ENCODE data around the gene COPZ1.
"Not testable (repeated sequence)": the region's sequence is repeated elsewhere in the genome, so short reads cannot be mapped to it uniquely, and the experiment has no call there.

The COPZ1 gene

DNA sequence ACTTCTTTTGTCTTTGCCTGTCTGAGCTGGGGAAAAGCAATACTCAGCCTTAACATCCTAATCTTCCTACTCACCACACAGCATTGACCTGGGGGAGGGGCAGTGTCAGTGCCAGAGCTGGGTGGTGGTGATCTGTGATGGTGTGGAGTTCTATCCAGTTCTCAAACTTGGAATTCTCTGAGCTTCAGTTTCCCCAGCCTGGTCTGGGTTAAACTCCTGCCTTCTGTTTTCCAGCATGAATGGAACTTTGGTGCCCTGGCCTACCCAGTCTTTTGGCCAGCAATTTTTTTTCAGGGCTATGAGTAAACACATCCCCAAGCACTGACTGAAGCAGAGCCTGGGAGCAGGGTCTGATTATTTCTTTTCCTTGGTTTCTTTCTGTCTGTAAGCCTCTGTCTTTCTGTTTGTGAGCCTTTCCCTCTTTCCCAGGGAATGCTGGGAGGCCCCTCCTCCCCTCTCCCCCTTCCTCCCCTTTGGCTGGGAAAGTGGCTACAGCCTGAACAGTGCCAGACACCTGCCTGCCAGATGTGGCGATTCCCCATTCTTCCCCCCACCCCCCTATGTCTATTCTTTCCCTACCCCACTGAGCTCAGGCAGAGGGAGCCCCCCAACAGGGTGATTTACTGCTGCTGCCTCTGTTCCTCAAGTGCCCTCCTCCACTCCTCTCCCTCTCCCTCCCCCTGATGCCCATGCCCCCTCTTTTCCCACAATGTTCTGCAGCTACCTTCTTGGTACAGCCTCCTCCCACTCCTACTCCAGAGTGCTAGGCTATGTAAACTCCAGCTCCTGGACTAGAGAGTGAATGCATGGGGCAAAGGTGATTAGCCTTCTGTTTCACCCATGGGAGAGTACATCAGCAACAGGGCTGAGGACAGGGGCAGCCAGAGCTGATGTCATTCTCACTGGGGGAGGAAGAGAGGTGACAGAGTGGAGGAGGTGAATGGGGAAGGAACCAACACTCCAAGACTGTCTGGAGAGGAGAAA is 28.3 kb downstream of the COPZ1 start:
- Histone ChIP-seq H3K9me3 (ENCODE audit: control insufficient read depth in 2 of 2, low read length in 2 of 2) (no peaks in the 10 kb centered on the region), H3K27ac (ENCODE audit: low read length) (peak overlapping the region; percentile 80), H3K36me3 (ENCODE audit: control insufficient read depth in 2 of 2, insufficient read depth in 2 of 2, low read length in 2 of 2) (peaks cover 18 to 25% of the 10 kb centered on the region in 2 donors), H3K9ac (ENCODE audit: low read length in 2 of 2) (peak overlapping the region; percentile 36 to 58), H3K4me3 (ENCODE audit: low read length in 2 of 2) (peak overlapping the region; percentile 14 to 67), H3K27me3 (ENCODE audit: control insufficient read depth in 1 of 2, insufficient read depth in 2 of 2, low read length in 2 of 2) (no peaks in the 10 kb centered on the region), H3K4me1 (ENCODE audit: control insufficient read depth, insufficient read depth, low read length) (peaks cover 30% of the 10 kb centered on the region)

DNA sequence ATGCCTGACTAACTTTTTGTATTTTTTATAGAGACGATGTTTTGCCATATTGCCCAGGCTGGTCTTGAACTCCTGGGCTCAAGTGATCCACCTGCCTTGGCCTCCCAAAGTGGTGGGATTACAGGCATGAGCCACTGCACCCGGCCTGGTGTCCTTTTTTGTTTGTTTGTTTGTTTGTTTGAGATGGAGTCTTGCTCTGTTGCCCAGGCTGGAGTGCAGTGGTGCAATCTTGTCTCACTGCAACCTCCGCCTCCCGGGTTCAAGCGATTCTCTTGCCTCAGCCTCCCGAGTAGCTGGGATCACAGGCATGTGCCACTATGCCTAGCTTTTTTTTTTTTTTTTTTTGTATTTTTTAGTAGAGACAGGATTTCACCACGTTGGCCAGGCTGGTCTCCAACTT is 29.3 kb downstream of the COPZ1 start:
- H3K9me3 ChIP-seq (ENCODE audit: control insufficient read depth in 2 of 2, low read length in 2 of 2); H3K4me3 ChIP-seq (ENCODE audit: low read length in 2 of 2); H3K27ac ChIP-seq (ENCODE audit: low read length); H3K27me3 ChIP-seq (ENCODE audit: control insufficient read depth in 1 of 2, insufficient read depth in 2 of 2, low read length in 2 of 2); H3K9ac ChIP-seq (ENCODE audit: low read length in 2 of 2): not testable (repeated sequence)
- peaks cover 12 to 19% of the 10 kb centered on the region in 2 donors for H3K36me3 ChIP-seq (ENCODE audit: control insufficient read depth in 2 of 2, insufficient read depth in 2 of 2, low read length in 2 of 2)
- peaks cover 30% of the 10 kb centered on the region for H3K4me1 ChIP-seq (ENCODE audit: control insufficient read depth, insufficient read depth, low read length)

GRCh38 chr12:54355104-54355815 is 30.3 kb downstream of the COPZ1 start:
- H3K9ac ChIP-seq (ENCODE audit: low read length in 2 of 2) = no peak overlapping the region
- no peak overlapping the region for H3K27ac ChIP-seq (ENCODE audit: low read length)
- peaks cover 35% of the 10 kb centered on the region for H3K4me1 ChIP-seq (ENCODE audit: control insufficient read depth, insufficient read depth, low read length)
- H3K4me3 ChIP-seq (ENCODE audit: low read length in 2 of 2) = no peak overlapping the region
- H3K27me3 ChIP-seq (ENCODE audit: control insufficient read depth in 1 of 2, insufficient read depth in 2 of 2, low read length in 2 of 2) = no peaks in the 10 kb centered on the region
- H3K36me3 ChIP-seq (ENCODE audit: control insufficient read depth in 2 of 2, insufficient read depth in 2 of 2, low read length in 2 of 2) = peaks cover 4 to 10% of the 10 kb centered on the region in 2 donors
- no peaks in the 10 kb centered on the region for H3K9me3 ChIP-seq (ENCODE audit: control insufficient read depth in 2 of 2, low read length in 2 of 2)

- no peak overlapping the region for H3K4me3 ChIP-seq (ENCODE audit: low read length in 2 of 2)
- no peak overlapping the region for H3K27ac ChIP-seq (ENCODE audit: low read length)
- peaks cover 38% of the 10 kb centered on the region for H3K4me1 ChIP-seq (ENCODE audit: control insufficient read depth, insufficient read depth, low read length)
Measured at GRCh38 chr12:54356228-54356627, 31.3 kb downstream of the COPZ1 start.

GRCh38 chr12:54356951-54357356 is 32.0 kb downstream of the COPZ1 start:
- Histone ChIP-seq H3K27me3 (ENCODE audit: control insufficient read depth in 1 of 2, insufficient read depth in 2 of 2, low read length in 2 of 2) (no peaks in the 10 kb centered on the region), H3K9ac (ENCODE audit: low read length in 2 of 2) (no peak overlapping the region), H3K9me3 (ENCODE audit: control insufficient read depth in 2 of 2, low read length in 2 of 2) (no peaks in the 10 kb centered on the region), H3K4me3 (ENCODE audit: low read length in 2 of 2) (no peak overlapping the region), H3K4me1 (ENCODE audit: control insufficient read depth, insufficient read depth, low read length) (peaks cover 36% of the 10 kb centered on the region), H3K36me3 (ENCODE audit: control insufficient read depth in 2 of 2, insufficient read depth in 2 of 2, low read length in 2 of 2) (no peaks in the 10 kb centered on the region), H3K27ac (ENCODE audit: low read length) (no peak overlapping the region)

More at GRCh38 chr12:54356228-54356627, 31.3 kb downstream of the COPZ1 start:
- H3K36me3 ChIP-seq (ENCODE audit: control insufficient read depth in 2 of 2, insufficient read depth in 2 of 2, low read length in 2 of 2) = peaks cover 0 to 1% of the 10 kb centered on the region in 2 donors
- no peaks in the 10 kb centered on the region for H3K27me3 ChIP-seq (ENCODE audit: control insufficient read depth in 1 of 2, insufficient read depth in 2 of 2, low read length in 2 of 2)
- H3K9me3 ChIP-seq (ENCODE audit: control insufficient read depth in 2 of 2, low read length in 2 of 2) = no peaks in the 10 kb centered on the region
- H3K9ac ChIP-seq (ENCODE audit: low read length in 2 of 2) = no peak overlapping the region

GRCh38 chr12:54357506-54358190 is 32.7 kb downstream of the COPZ1 start:
- Histone ChIP-seq H3K9ac (ENCODE audit: low read length in 2 of 2) (peak overlapping the region in 1 of 2 donors; percentile 92), H3K4me3 (ENCODE audit: low read length in 2 of 2) (peak overlapping the region; percentile 91 to 95), H3K4me1 (ENCODE audit: control insufficient read depth, insufficient read depth, low read length) (peaks cover 29% of the 10 kb centered on the region), H3K9me3 (ENCODE audit: control insufficient read depth in 2 of 2, low read length in 2 of 2) (no peaks in the 10 kb centered on the region), H3K27ac (ENCODE audit: low read length) (no peak overlapping the region), H3K27me3 (ENCODE audit: control insufficient read depth in 1 of 2, insufficient read depth in 2 of 2, low read length in 2 of 2) (no peaks in the 10 kb centered on the region), H3K36me3 (ENCODE audit: control insufficient read depth in 2 of 2, insufficient read depth in 2 of 2, low read length in 2 of 2) (no peaks in the 10 kb centered on the region)

- Histone ChIP-seq H3K4me3 (ENCODE audit: low read length in 2 of 2) (peak overlapping the region; percentile 91 to 95), H3K9ac (ENCODE audit: low read length in 2 of 2) (peak overlapping the region; percentile 90 to 92), H3K4me1 (ENCODE audit: control insufficient read depth, insufficient read depth, low read length) (peaks cover 22% of the 10 kb centered on the region), H3K27me3 (ENCODE audit: control insufficient read depth in 1 of 2, insufficient read depth in 2 of 2, low read length in 2 of 2) (no peaks in the 10 kb centered on the region), H3K27ac (ENCODE audit: low read length) (peak overlapping the region; percentile 91), H3K36me3 (ENCODE audit: control insufficient read depth in 2 of 2, insufficient read depth in 2 of 2, low read length in 2 of 2) (no peaks in the 10 kb centered on the region), H3K9me3 (ENCODE audit: control insufficient read depth in 2 of 2, low read length in 2 of 2) (no peaks in the 10 kb centered on the region)
Measured at GRCh38 chr12:54358191-54358944, 33.4 kb downstream of the COPZ1 start.

DNA sequence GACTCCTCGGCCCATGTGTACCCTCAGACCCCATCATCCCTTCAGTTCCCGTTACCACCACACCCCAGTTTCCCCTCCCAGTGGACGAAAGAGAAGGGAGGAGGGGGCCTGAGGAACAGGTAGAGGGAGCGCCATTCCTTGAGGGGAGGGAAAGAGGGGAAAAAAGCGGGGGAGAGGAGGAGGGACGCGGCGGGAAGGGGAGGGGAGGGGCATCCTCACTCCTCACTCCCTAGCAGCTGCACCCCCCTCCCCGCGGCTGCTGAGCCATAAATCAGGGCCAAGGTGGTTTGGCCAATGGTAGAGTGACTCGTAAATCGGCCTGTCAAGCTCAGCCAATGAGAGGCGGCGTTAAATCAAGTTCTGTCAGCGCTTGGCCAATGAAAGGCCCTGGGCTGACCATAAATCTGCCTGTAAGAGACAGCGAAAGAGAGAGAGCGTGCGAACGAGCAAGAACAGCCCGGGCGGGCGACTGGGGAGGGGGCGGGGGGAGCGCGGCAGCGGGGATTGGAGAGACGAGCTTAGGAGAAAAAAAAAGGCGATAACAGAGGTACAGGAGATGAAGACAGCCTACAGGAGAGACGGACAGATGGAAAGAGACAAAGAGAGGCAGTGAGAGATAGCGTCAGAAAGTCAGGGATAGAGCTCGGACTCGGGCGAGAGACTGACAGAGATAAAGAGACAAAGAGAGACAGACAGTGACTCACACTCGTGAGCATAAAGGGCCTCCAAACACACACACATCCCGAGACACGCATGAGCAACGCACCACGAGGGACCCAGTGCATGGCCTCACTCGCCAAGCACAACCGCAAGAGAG is 34.2 kb downstream of the COPZ1 start:
- peak overlapping the region; percentile 91 for H3K27ac ChIP-seq (ENCODE audit: low read length)
- H3K4me1 ChIP-seq (ENCODE audit: control insufficient read depth, insufficient read depth, low read length) = peaks cover 19% of the 10 kb centered on the region
- H3K4me3 ChIP-seq (ENCODE audit: low read length in 2 of 2) = peak overlapping the region; percentile 91 to 95
- H3K9ac ChIP-seq (ENCODE audit: low read length in 2 of 2) = peak overlapping the region; percentile 90 to 92
- H3K9me3 ChIP-seq (ENCODE audit: control insufficient read depth in 2 of 2, low read length in 2 of 2) = no peaks in the 10 kb centered on the region
- no peaks in the 10 kb centered on the region for H3K27me3 ChIP-seq (ENCODE audit: control insufficient read depth in 1 of 2, insufficient read depth in 2 of 2, low read length in 2 of 2)
- H3K36me3 ChIP-seq (ENCODE audit: control insufficient read depth in 2 of 2, insufficient read depth in 2 of 2, low read length in 2 of 2) = no peaks in the 10 kb centered on the region

GRCh38 chr12:54359762-54360351 is 34.9 kb downstream of the COPZ1 start:
- H3K27ac ChIP-seq (ENCODE audit: low read length) = peak overlapping the region; percentile 91
- H3K9me3 ChIP-seq (ENCODE audit: control insufficient read depth in 2 of 2, low read length in 2 of 2) = no peaks in the 10 kb centered on the region
- H3K36me3 ChIP-seq (ENCODE audit: control insufficient read depth in 2 of 2, insufficient read depth in 2 of 2, low read length in 2 of 2) = no peaks in the 10 kb centered on the region
- peak overlapping the region; percentile 77 to 84 for H3K9ac ChIP-seq (ENCODE audit: low read length in 2 of 2)
- H3K4me3 ChIP-seq (ENCODE audit: low read length in 2 of 2) = peak overlapping the region; percentile 91 to 95
- H3K4me1 ChIP-seq (ENCODE audit: control insufficient read depth, insufficient read depth, low read length) = peaks cover 19% of the 10 kb centered on the region
- no peaks in the 10 kb centered on the region for H3K27me3 ChIP-seq (ENCODE audit: control insufficient read depth in 1 of 2, insufficient read depth in 2 of 2, low read length in 2 of 2)

Measured in stomach smooth muscle (tissue), 2 donors.